A673 (cell line): ENCODE data around the gene C10orf143.

ENCODE experiments used
- CTCF ChIP-seq: fragments of 300-800, 200-600 bp; sonication (generic); conservative IDR thresholded peaks from 2 replicates; pipeline ENCODE4 v1.5.1; 2017; ENCODE audit warnings: low read depth, mild to moderate bottlenecking, antibody characterized with exemption, low read length, moderate library complexity, mixed read lengths
- EZH2 ChIP-seq: fragments of 200-600 bp; sonication (generic); IDR thresholded peaks from 2 replicates; pipeline ENCODE4 v1.6.1; 2017; ENCODE audit warnings: borderline replicate concordance, low read depth, mild to moderate bottlenecking, mixed read lengths, antibody characterized with exemption, low read length; ENCODE audit not compliant: poor library complexity, severe bottlenecking

GRCh38 chr10:130028465-130028819, 82.2 kb downstream of the C10orf143 start:
- TF ChIP-seq CTCF (no peak), EZH2 (no peak)
